GM21526 (cell line): ENCODE measurements around the gene TYW1B.
"Not testable (repeated sequence)": the region's sequence is repeated elsewhere in the genome, so short reads cannot be mapped to it uniquely, and the experiment has no call there.

Experiments
- ATAC-seq: cut with Tn5 transposase; IDR thresholded peaks from one replicate; pipeline ENCODE4 v1.9.1; 2021; ENCODE audit warnings: moderate library complexity; ENCODE audit not compliant: unreplicated experiment, low FRiP score

TYW1B gene

GRCh38 chr7:72583620-72584361, 244.2 kb downstream of the TYW1B start:
- not testable (repeated sequence) for ATAC-seq

- not testable (repeated sequence) for ATAC-seq
These were observed 247.7 kb downstream of the TYW1B start for GRCh38 chr7:72580142-72580770.

GRCh38 chr7:72577107-72577506, 250.9 kb downstream of the TYW1B start:
- no peak for ATAC-seq

GRCh38 chr7:72561988-72562387, 266.0 kb downstream of the TYW1B start:
- not testable (repeated sequence) for ATAC-seq

GRCh38 chr7:72559546-72559945, 268.5 kb downstream of the TYW1B start:
- not testable (repeated sequence) for ATAC-seq

- not testable (repeated sequence) for ATAC-seq
These were observed 271.3 kb downstream of the TYW1B start for GRCh38 chr7:72556733-72557132.

GRCh38 chr7:72555238-72555637, 272.8 kb downstream of the TYW1B start:
- not testable (repeated sequence) for ATAC-seq

GRCh38 chr7:72554401-72554800, 273.6 kb downstream of the TYW1B start:
- ATAC-seq: not testable (repeated sequence)

GRCh38 chr7:72550454-72550853, 277.5 kb downstream of the TYW1B start:
- ATAC-seq: not testable (repeated sequence)

- not testable (repeated sequence) for ATAC-seq
These were observed 281.3 kb downstream of the TYW1B start for GRCh38 chr7:72546586-72547237.

GRCh38 chr7:72544531-72544930, 283.5 kb downstream of the TYW1B start:
- ATAC-seq: not testable (repeated sequence)

- ATAC-seq: no peak
These were observed 287.1 kb downstream of the TYW1B start for GRCh38 chr7:72540923-72541322.

GRCh38 chr7:72540106-72540611, 287.8 kb downstream of the TYW1B start:
- no peak for ATAC-seq

GRCh38 chr7:72539702-72540101, 288.3 kb downstream of the TYW1B start:
- no peak for ATAC-seq

GRCh38 chr7:72538856-72539255, 289.1 kb downstream of the TYW1B start:
- ATAC-seq: no peak

- ATAC-seq: no peak
These were observed 289.9 kb downstream of the TYW1B start for GRCh38 chr7:72538147-72538546.

GRCh38 chr7:72536038-72536437, 292.0 kb downstream of the TYW1B start:
- not testable (repeated sequence) for ATAC-seq

- not testable (repeated sequence) for ATAC-seq
These were observed 297.0 kb downstream of the TYW1B start for GRCh38 chr7:72531048-72531447.
